GM19023 (cell line): ENCODE measurements around the gene TRIM40.

Experiments
- ATAC-seq: cut with Tn5 transposase; IDR thresholded peaks from one replicate; pipeline ENCODE4 v1.9.1; 2021; ENCODE audit warnings: mild to moderate bottlenecking, moderate library complexity; ENCODE audit not compliant: unreplicated experiment

TRIM40 gene

GRCh38 chr6:30194797-30195690, 59.1 kb downstream of the TRIM40 start:
- ATAC-seq, result no peak

- ATAC-seq, result no peak
These were observed 60.0 kb downstream of the TRIM40 start for GRCh38 chr6:30195951-30196350.

- no peak for ATAC-seq
These were observed 60.4 kb downstream of the TRIM40 start for GRCh38 chr6:30196376-30196775.
